ENCODE data around the gene CREBL2. TPM values are rescaled to one million over a fixed set of nuclear protein-coding genes. Genes with fewer than 3 reads are reported as not detected.

CREBL2 gene
- total and polyA plus RNA-seq, 9 donors, result 7.9 to 14.5 (median 10.6) TPM

DNA sequence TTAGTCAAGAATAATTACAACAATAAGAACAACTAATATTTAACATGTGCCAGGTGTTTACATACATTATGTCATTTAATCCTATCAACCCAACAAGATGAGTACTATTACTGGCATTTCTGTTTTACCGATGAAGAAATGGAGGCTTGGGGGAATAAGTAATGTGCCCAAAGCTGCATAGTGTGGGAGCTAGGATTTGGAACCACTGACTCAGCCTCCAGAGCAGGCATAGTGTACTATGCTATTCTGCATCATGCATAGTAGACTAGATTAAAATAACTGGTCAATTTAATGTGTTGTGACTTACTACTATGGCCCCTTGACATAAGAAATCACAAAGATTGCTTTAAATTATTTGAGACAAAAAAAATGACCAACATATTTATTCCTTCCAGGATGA, 74.8 kb downstream of the CREBL2 start:
- H3K9me3 ChIP-seq (replicated peaks; ENCODE audit: control insufficient read depth, low read depth, low read length), result no peaks in the 10 kb centered on the region
- no peak overlapping the region for H3K4me3 ChIP-seq (ENCODE audit: low read length)
- WGBS (ENCODE audit: insufficient coverage), result no CpG with 5 or more reads among the region's 1 CpG
- no peak for DNase-seq
- H3K27ac ChIP-seq (ENCODE audit: low read length), result no peak overlapping the region
- H3K36me3 ChIP-seq (ENCODE audit: control insufficient read depth, insufficient read depth, low read length), result no peaks in the 10 kb centered on the region
- H3K4me1 ChIP-seq (ENCODE audit: control insufficient read depth, insufficient read depth, low read length), result no peaks in the 10 kb centered on the region
- no peaks in the 10 kb centered on the region for H3K27me3 ChIP-seq (ENCODE audit: control insufficient read depth, insufficient read depth, low read length)

DNA sequence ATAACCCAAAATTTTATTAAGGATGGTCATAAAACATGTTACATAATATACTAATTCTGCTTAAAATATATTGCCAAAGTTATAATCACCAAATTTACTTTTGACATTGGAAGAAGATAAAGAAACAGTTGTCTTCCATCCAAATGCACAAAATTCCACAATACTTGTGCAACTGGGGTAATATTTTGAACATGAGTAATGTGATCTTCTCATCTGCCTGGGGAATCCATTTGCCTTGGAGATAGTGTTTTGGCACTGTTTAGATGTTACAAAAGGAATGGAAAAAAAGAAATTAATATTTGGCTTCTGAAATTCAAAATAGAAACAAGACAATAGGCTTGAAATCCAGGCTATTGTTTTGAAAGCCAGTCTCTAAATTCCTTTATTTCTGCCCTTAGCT, 75.2 kb downstream of the CREBL2 start:
- Histone ChIP-seq H3K4me3 (ENCODE audit: low read length) (no peak overlapping the region), H3K4me1 (ENCODE audit: control insufficient read depth, insufficient read depth, low read length) (no peaks in the 10 kb centered on the region), H3K27me3 (ENCODE audit: control insufficient read depth, insufficient read depth, low read length) (no peaks in the 10 kb centered on the region), H3K36me3 (ENCODE audit: control insufficient read depth, insufficient read depth, low read length) (no peaks in the 10 kb centered on the region), H3K27ac (ENCODE audit: low read length) (no peak overlapping the region), H3K9me3 (replicated peaks; ENCODE audit: control insufficient read depth, low read depth, low read length) (no peaks in the 10 kb centered on the region)
- DNase-seq, result peak; percentile 56

DNA sequence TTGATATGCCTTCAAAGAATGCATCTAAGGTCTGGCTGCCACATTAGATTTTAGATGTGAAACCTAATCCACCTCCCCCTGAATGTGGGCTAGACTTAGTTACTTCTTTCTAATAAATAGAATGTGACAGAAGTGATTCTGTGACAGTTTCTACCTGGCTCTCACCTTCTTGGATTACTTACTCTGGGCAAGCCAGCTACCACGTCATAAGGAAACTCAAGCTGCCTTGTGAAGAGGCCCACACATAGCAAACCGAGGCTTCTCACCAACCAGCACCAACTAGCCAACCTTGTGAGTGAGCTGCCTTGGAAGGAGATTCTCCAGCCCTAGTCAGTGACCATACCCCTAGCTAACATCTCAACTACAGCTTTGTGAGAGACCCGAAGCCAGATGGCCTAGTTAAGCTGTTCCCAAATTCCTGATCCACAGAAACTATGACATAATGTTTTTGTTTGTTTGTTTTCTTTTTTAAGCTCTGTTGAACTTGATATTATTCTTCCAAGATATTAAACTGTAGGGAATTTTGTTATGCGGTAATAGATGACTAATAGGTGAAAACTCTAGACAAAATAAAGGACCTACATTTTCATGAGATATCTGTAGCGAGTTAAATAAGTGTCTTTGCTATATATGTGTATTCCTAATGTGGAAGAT, 78.1 kb downstream of the CREBL2 start:
- Histone ChIP-seq H3K36me3 (ENCODE audit: control insufficient read depth, insufficient read depth, low read length) (no peaks in the 10 kb centered on the region), H3K27me3 (ENCODE audit: control insufficient read depth, insufficient read depth, low read length) (no peaks in the 10 kb centered on the region)
- DNase-seq, result no peak

DNA sequence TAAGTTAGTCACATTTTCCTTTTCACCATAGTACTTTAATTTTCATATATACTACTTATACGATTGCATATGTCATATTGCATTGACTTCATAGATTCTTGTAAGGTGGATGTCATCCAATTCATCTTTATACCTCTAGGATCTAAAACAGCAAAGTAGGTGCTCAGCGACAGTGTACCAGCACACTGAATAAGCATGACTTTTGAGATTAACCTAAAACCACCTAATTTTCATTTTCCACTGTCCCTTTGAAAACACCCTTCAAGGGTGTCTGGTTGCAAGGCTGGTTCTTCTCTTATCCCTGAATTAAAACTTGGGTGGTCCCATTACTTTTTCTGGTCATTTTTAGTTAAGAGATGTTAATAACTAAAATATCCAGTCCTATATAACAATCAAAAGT, 79.9 kb downstream of the CREBL2 start:
- Histone ChIP-seq H3K4me1 (ENCODE audit: control insufficient read depth, insufficient read depth, low read length) (peaks cover 3% of the 10 kb centered on the region), H3K27me3 (ENCODE audit: control insufficient read depth, insufficient read depth, low read length) (no peaks in the 10 kb centered on the region), H3K27ac (ENCODE audit: low read length) (no peak overlapping the region), H3K9me3 (replicated peaks; ENCODE audit: control insufficient read depth, low read depth, low read length) (no peaks in the 10 kb centered on the region), H3K4me3 (ENCODE audit: low read length) (no peak overlapping the region), H3K36me3 (ENCODE audit: control insufficient read depth, insufficient read depth, low read length) (no peaks in the 10 kb centered on the region)
- DNase-seq, result no peak
- WGBS (ENCODE audit: insufficient coverage), result no CpG with 5 or more reads among the region's 2 CpGs

More for the DNA sequence above, 78.1 kb downstream of the CREBL2 start:
- no peaks in the 10 kb centered on the region for H3K9me3 ChIP-seq (replicated peaks; ENCODE audit: control insufficient read depth, low read depth, low read length)
- H3K27ac ChIP-seq (ENCODE audit: low read length), result no peak overlapping the region
- H3K4me3 ChIP-seq (ENCODE audit: low read length), result no peak overlapping the region
- 80% methylated on average over 1 of the region's 5 CpGs for WGBS (ENCODE audit: insufficient coverage)
- H3K4me1 ChIP-seq (ENCODE audit: control insufficient read depth, insufficient read depth, low read length), result no peaks in the 10 kb centered on the region

DNA sequence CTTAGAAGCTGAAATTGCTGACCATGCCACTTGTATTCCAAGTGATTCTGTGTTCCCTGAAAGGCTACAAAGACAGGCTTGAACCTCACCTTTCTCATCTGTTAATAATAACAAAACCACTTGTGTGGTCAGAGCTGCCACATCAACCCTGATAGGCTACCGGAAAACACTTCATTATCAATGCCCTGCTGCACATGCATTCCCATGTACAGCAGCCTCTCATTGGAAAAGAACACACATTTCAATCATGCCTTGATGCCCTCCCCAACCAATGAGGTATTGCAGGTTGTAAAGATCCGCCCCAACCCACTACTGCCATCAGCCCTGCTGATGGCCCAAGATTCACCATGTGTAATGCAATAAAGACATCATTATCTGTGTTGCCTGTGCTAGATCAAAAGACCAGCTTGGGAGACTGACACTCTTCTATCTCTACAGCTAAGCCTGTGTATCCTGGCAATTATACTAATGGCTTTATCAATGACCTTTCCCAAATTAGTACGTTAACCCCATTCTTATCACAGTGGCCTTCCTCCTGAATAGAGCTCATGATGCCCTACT, 81.5 kb downstream of the CREBL2 start:
- H3K27ac ChIP-seq (ENCODE audit: low read length), result no peak overlapping the region
- H3K4me3 ChIP-seq (ENCODE audit: low read length), result no peak overlapping the region
- H3K9me3 ChIP-seq (replicated peaks; ENCODE audit: control insufficient read depth, low read depth, low read length), result no peaks in the 10 kb centered on the region
- DNase-seq, result no peak
- no peaks in the 10 kb centered on the region for H3K27me3 ChIP-seq (ENCODE audit: control insufficient read depth, insufficient read depth, low read length)
- 54% methylated on average over 3 of the region's 3 CpGs for WGBS (ENCODE audit: insufficient coverage)
- no peaks in the 10 kb centered on the region for H3K36me3 ChIP-seq (ENCODE audit: control insufficient read depth, insufficient read depth, low read length)
- peaks cover 3% of the 10 kb centered on the region for H3K4me1 ChIP-seq (ENCODE audit: control insufficient read depth, insufficient read depth, low read length)

Other genes with a start within 250 kb of the CREBL2 start
- 18.2 TPM for gene DUSP16, start 49.0 kb upstream of the CREBL2 start, total RNA-seq
- 10 to 100 TPM; 21.4 to 34.1 (median 27.0) TPM for gene DUSP16, start 49.0 kb upstream of the CREBL2 start, polyA plus RNA-seq (ENCODE audit: insufficient read depth in 1 of 8, insufficient read length in 8 of 8, low replicate concordance in 1 of 8)
- 0.66 TPM for gene GPR19, start 84.3 kb downstream of the CREBL2 start, total RNA-seq
- gene GPR19, start 84.3 kb downstream of the CREBL2 start, polyA plus RNA-seq (ENCODE audit: insufficient read depth in 1 of 8, insufficient read length in 8 of 8, low replicate concordance in 1 of 8), result 1 to 10 TPM in 4 of 8 donors, under 1 TPM in 4; 0.37 to 1.9 (median 0.97) TPM
- 36.6 TPM for gene CDKN1B, start 105.5 kb downstream of the CREBL2 start, total RNA-seq
- 10 to 100 TPM; 40.7 to 53.7 (median 46.2) TPM for gene CDKN1B, start 105.5 kb downstream of the CREBL2 start, polyA plus RNA-seq (ENCODE audit: insufficient read depth in 1 of 8, insufficient read length in 8 of 8, low replicate concordance in 1 of 8)
- gene APOLD1, start 173.8 kb downstream of the CREBL2 start, total RNA-seq, result 8.8 TPM
- 10 to 100 TPM in 2 of 8 donors, 1 to 10 TPM in 6; 6.8 to 11.2 (median 8.4) TPM for gene APOLD1, start 173.8 kb downstream of the CREBL2 start, polyA plus RNA-seq (ENCODE audit: insufficient read depth in 1 of 8, insufficient read length in 8 of 8, low replicate concordance in 1 of 8)
- gene DDX47, start 201.5 kb downstream of the CREBL2 start, total RNA-seq, result 55.5 TPM
- 10 to 100 TPM; 43.9 to 55.2 (median 49.9) TPM for gene DDX47, start 201.5 kb downstream of the CREBL2 start, polyA plus RNA-seq (ENCODE audit: insufficient read depth in 1 of 8, insufficient read length in 8 of 8, low replicate concordance in 1 of 8)